EH (cell line): Measurements from ENCODE around the gene SDR39U1.

Source experiments
- DNase-seq: peaks from one replicate; pipeline ENCODE4 v3.0.0-alpha.2; 2015; ENCODE audit warnings: low read depth

The SDR39U1 gene

GRCh38 chr14:24429395-24430142 is 13.0 kb downstream of the SDR39U1 start, which contains the start of the genes CBLN3 and KHNYN:
CBLN3 (minus strand) TSS chr14:24429668; CDS start chr14:24429054, 614 bp downstream.
KHNYN (plus strand) TSS chr14:24429954; CDS start chr14:24430731, 777 bp downstream.
- peak; percentile 94 for DNase-seq

DNA sequence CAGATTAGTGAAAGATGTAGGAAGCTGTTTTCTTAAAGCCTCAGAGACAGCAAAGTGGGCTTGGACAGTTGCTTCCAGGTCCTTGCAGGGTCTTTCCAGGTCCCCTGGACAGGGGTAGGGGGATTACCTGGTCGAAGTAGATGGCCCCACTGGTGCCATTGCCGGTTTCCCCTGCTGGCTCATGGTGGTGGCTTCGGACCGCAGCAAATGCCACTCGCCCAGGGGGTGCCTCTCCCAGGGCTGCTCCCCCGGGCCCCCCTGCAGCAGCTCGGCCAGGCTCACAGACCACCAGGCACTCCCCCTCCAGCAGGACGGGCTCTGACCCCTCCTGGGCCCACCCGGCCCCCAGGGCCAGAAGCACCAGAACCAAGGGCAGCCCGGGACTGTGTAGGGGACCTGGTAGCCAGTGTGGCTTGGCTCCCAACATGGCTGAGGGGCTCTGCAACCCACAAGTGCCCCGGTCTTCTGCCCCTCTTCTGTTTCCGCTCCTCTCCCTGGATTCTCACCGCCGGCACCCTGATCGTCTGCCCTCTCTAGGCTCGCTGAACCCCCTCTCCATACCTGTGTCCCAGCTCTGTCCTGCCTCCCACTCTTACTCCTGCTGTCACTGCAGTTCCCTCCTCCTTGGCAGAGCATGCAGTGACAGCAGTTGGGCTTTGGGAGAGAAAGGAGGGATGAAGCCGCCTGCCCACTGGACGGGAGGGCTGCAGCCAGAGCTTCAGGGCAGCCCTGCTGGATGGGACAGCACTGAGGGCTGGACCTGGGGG is 13.8 kb downstream of the SDR39U1 start:
- no peak for DNase-seq

- DNase-seq: no peak
Observed at GRCh38 chr14:24427537-24428508, 14.8 kb downstream of the SDR39U1 start.

GRCh38 chr14:24426912-24427536 is 15.6 kb downstream of the SDR39U1 start:
- no peak for DNase-seq

GRCh38 chr14:24426150-24426911 is 16.2 kb downstream of the SDR39U1 start:
- no peak for DNase-seq

DNA sequence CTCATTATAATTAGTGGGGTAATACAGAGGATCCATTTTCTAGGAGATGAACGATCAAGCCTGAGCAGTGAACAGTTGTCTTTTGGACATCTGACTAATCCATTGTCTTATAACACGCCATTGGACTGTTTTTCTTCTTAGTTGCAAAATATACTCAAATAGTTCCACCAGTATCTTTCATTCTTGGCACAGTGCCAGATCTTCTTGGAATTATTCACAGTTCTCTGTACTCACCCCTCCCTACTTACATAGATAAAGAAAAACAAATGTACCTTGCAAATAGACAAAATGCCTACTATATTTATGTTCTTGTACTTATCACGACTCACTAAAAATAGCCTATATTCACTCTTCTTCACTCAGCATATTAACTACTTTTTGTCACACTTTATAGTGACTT is 16.9 kb downstream of the SDR39U1 start:
- DNase-seq: peak; percentile 78

DNA sequence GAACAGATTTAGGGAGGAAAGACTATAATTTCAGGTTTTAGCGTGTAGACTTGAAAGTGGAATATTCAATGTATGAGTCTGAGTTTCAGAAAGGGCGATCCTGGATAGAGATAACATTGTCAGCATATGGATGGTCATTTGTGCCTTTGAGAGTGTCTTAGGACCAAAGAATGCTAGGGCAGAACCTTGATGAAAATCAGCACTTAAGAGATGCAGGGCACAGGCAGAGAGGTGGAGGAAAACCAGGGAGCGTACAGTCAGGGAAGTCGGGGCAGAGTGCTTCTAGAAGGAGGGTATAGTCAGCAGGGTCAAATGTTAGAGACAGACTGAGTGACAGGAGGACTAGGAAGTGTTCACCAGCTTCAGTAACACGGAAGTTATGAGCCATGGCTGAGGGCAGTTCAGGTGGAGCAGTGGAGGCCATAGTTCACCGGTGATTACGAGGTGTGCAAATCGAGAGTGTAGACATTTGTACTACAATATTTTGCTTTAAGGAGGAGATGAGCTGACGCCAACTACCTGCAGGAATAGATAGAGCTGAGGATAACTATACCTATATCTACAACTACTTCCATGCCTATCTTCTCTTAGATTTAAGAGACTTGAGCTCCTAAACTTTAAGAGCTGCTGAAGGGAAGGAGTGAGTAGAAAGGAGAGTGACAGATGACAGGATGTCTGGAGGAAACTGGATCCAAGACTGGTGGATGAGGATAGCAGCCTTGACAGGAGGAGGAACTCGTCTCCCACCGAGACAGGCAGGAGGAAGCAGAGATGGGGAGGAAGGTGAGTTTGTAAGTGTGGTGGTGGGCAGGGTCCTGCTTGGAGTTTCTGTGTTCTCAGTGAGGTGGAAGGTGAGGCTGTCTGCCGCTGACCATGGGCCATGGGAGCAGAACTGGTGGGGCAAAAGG is 19.6 kb downstream of the SDR39U1 start:
- DNase-seq: no peak

- DNase-seq: no peak
Observed at GRCh38 chr14:24422261-24422660, 20.3 kb downstream of the SDR39U1 start.

DNA sequence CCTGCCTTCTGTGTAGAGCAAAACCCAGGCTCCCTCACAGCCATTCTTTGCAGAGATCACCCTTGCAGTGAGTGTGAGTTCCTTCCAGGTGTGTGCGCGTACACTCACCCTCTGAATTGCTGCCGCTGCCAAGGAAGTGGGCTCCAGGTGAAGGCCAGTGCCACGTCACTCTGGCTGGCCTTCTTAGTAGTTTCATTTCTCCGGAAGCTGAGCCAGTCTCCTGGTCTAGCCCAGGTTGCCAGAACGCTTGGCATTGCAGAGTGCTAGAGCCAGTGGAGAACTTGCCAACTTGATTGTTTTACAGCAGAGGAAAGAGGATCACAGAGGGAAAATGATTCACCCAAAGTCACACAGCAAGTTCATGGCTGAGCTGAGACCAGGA is 24.1 kb downstream of the SDR39U1 start:
- DNase-seq: no peak

DNA sequence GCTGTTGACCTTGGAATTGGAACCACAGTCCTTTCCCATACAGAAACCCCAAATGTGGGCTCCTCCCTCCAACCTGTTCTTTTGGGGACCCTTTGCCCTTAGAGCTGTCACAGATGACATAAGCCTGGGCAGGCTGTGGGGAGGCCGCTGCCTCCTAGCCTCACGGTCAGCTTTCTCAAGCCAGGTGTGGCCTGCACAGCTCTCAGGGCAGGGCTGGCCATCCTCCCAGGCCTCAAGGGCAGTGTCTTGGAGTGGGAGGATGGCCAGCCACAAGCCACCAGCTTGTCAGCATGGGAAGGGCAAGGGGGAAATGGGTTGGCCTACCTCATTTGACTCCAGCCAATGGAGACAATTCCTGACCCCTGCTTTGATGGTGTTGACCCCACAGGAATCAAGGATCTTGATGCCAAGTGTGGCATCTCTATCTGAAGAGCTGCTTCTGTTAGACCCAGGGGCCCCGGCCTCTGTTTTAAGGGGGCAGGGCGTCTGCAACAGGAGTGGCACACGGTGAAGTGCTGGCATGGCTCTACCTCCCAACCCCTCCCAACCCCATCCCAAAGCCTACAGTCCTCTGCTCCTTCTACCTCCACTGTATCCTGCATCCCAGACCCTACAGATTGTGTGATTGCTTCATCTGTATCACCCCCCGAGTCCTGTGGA is 24.6 kb downstream of the SDR39U1 start:
- no peak for DNase-seq

- no peak for DNase-seq
Observed at GRCh38 chr14:24416932-24417619, 25.5 kb downstream of the SDR39U1 start.

DNA sequence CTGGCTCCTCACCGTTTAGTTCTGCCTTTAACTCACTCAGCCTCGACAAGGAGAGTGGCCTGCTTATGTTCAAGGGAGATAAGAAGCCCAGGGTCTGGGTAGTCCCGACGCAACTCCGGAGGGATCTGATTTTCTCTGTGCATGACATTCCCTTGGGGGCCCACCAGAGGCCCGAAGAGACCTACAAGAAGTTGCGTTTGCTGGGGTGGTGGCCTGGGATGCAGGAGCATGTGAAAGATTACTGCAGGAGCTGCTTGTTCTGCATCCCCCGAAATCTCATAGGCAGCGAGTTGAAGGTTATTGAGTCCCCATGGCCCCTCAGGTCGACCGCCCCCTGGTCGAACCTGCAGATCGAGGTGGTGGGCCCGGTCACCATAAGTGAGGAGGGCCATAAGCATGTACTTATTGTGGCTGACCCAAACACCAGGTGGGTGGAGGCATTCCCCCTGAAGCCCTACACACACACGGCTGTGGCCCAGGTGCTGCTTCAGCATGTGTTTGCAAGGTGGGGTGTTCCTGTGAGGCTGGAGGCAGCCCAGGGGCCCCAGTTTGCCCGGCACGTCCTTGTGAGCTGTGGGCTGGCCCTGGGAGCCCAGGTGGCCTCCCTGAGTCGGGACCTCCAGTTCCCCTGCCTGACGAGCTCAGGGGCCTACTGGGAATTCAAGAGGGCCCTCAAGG is 26.2 kb downstream of the SDR39U1 start:
- no peak for DNase-seq

GRCh38 chr14:24415421-24416253 is 26.9 kb downstream of the SDR39U1 start:
- DNase-seq: no peak

GRCh38 chr14:24414732-24415420 is 27.7 kb downstream of the SDR39U1 start:
- no peak for DNase-seq

GRCh38 chr14:24414077-24414476 is 28.5 kb downstream of the SDR39U1 start:
- no peak for DNase-seq
